ENCODE results near the gene WDR20.
"Not testable (repeated sequence)": the region's sequence is repeated elsewhere in the genome, so short reads cannot be mapped to it uniquely, and the experiment has no call there.

WDR20 gene

GRCh38 chr14:102238766-102239165 lies 99.1 kb downstream of the WDR20 start:
- DNase-seq (ENCODE audit: low read depth): no peak

GRCh38 chr14:102239231-102239630 lies 99.5 kb downstream of the WDR20 start:
- DNase-seq (ENCODE audit: low read depth): no peak

- not testable (repeated sequence) for DNase-seq (ENCODE audit: low read depth)
Measured at GRCh38 chr14:102240481-102240880, 100.8 kb downstream of the WDR20 start.

GRCh38 chr14:102241147-102241546 lies 101.5 kb downstream of the WDR20 start:
- DNase-seq (ENCODE audit: low read depth): no peak

- DNase-seq (ENCODE audit: low read depth): not testable (repeated sequence)
Measured at GRCh38 chr14:102243795-102244194, 104.1 kb downstream of the WDR20 start.

GRCh38 chr14:102246071-102246470 lies 106.4 kb downstream of the WDR20 start:
- DNase-seq (ENCODE audit: low read depth): no peak

- DNase-seq (ENCODE audit: low read depth): no peak
Measured at GRCh38 chr14:102248121-102248520, 108.4 kb downstream of the WDR20 start.

- DNase-seq (ENCODE audit: low read depth): peak; percentile 69
Measured at GRCh38 chr14:102249041-102249440, 109.3 kb downstream of the WDR20 start.

- DNase-seq (ENCODE audit: low read depth): no peak
Measured at GRCh38 chr14:102249981-102250380, 110.3 kb downstream of the WDR20 start.

- DNase-seq (ENCODE audit: low read depth): no peak
Measured at GRCh38 chr14:102250636-102251035, 110.9 kb downstream of the WDR20 start.

GRCh38 chr14:102251161-102251560 lies 111.5 kb downstream of the WDR20 start:
- no peak for DNase-seq (ENCODE audit: low read depth)

- DNase-seq (ENCODE audit: low read depth): no peak
Measured at GRCh38 chr14:102252834-102253801, 113.4 kb downstream of the WDR20 start.

GRCh38 chr14:102255401-102256190 lies 115.9 kb downstream of the WDR20 start:
- no peak for DNase-seq (ENCODE audit: low read depth)

- DNase-seq (ENCODE audit: low read depth): no peak
Measured at GRCh38 chr14:102256716-102257115, 117.0 kb downstream of the WDR20 start.

- DNase-seq (ENCODE audit: low read depth): no peak
Measured at GRCh38 chr14:102258136-102258535, 118.4 kb downstream of the WDR20 start.
